Choroid plexus epithelial cell (primary cell): ENCODE results near the gene ATAD3B.
"Not testable (repeated sequence)": the region's sequence is repeated elsewhere in the genome, so short reads cannot be mapped to it uniquely, and the experiment has no call there.

Experiments
- DNase-seq: peaks from one replicate; pipeline ENCODE4 v3.0.0-alpha.2; 2010; ENCODE audit warnings: low read depth
- H3K4me3 ChIP-seq: 2 replicates; pipeline ENCODE4 v1.5.1; 2011; ENCODE audit warnings: low read depth, mild to moderate bottlenecking, control low read depth, low read length, moderate library complexity
- TF ChIP-seq, protein P1 (sequence below): conservative IDR thresholded peaks from 2 replicates; pipeline ENCODE4 v1.5.1; 2011; ENCODE audit warnings: low read depth, mild to moderate bottlenecking, control low read depth, inconsistent platforms, low read length, moderate library complexity

The ATAD3B gene

DNA sequence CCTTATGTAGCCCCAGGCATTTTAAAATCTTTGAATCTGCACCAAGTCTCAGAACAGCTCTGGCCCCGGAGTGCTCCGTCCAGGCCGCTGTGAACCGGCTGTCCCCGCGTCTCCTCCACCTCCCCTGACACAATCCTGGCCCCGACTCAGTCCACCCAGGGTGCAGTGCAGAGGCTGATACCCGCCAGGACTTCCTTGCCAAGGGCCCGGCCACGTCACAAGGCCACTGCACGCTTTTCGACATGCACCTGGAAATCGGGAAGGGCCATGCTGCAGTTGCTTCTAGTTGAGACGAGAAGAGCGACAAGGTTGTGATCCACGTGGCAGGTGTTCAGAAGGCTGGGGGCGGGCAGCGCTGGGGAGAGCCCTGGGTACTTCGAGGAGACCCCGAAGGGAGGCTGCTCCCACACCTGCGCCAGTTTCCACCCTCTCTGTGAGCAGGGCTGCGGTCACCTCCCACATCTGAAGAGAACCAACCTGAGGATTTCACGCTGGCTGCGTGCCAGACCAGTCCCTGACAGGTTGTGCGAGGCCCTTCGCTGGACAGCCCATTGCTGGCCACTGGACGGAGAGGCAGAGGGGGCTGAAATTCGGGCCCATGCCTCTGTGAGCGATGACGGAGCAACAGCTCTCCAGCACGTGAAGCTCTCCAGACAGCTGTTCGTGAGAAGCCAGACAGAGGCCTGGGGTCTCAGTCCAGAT lies 29.3 kb upstream of the ATAD3B start:
- TF ChIP-seq, protein P1, sequence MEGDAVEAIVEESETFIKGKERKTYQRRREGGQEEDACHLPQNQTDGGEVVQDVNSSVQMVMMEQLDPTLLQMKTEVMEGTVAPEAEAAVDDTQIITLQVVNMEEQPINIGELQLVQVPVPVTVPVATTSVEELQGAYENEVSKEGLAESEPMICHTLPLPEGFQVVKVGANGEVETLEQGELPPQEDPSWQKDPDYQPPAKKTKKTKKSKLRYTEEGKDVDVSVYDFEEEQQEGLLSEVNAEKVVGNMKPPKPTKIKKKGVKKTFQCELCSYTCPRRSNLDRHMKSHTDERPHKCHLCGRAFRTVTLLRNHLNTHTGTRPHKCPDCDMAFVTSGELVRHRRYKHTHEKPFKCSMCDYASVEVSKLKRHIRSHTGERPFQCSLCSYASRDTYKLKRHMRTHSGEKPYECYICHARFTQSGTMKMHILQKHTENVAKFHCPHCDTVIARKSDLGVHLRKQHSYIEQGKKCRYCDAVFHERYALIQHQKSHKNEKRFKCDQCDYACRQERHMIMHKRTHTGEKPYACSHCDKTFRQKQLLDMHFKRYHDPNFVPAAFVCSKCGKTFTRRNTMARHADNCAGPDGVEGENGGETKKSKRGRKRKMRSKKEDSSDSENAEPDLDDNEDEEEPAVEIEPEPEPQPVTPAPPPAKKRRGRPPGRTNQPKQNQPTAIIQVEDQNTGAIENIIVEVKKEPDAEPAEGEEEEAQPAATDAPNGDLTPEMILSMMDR, result no peak
- H3K4me3 ChIP-seq, result no peak overlapping the region
- DNase-seq, result no peak

DNA sequence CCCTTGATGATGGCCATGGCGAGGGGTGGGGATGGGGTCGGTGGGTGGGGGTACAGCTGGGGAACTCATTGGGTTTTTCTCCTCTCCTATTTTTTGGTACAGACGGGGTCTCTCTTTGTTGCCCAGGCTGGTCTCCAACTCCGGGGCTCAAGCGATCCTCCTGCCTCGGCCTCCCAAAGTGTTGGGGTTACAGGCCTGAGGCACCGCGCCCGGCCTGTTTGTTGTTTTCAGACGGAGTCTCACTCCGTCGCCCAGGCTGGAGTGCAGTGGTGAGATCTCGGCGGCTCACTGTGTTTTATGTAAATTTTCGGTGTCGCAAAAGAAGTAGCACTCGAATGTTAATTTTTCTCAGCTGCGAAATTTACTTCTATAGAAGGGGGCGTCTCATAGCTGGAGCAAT lies 24.9 kb upstream of the ATAD3B start:
- not testable (repeated sequence) for DNase-seq, H3K4me3 ChIP-seq

GRCh38 chr1:1449099-1449739 lies 22.3 kb upstream of the ATAD3B start, which contains the start of gene ATAD3C:
ATAD3C (plus strand) TSS chr1:1449689; CDS start chr1:1450684, 995 bp downstream.
- H3K4me3 ChIP-seq, result no peak within 1 kb of the TSS
- TF ChIP-seq, protein P1, result no peak
- DNase-seq, result no peak

- DNase-seq, H3K4me3 ChIP-seq: not testable (repeated sequence)
Observed at GRCh38 chr1:1450616-1451015, 20.9 kb upstream of the ATAD3B start.

DNA sequence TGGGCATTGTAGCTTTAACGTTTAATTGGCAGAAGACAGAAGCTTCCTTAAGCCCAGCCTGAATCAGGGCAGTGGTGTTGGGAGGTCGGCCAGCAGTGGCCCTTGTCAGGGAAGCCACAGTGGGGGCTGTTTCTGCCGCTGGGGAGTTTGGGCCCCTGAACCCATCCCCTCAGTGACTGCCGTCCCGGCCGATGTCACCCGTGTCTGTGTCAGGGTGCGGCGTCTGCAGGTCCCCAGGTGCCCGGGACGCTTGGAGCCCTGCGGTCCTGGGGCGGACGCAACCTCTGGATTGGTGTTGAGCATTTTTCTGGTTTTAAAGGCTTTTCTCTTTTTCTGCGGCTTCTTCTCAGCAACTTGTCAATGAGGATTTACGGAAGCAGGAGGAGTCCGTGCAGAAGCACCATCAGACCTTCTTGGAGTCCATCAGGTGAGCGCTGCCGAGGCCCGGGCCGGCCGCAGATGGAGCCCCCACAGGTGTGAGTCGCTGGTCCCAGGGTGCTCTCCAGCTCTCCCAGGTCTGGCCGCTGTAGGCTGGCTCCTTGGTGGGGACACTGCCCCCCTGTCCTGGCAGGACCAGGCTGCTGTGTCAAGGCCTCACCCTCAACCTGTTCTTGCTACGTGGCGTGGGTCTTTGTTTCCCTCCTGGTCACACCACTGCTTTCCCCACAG lies 19.7 kb upstream of the ATAD3B start:
- no peak for DNase-seq
- TF ChIP-seq, protein P1, result no peak
- no peak overlapping the region for H3K4me3 ChIP-seq

- DNase-seq, result not testable (repeated sequence)
Observed at GRCh38 chr1:1452365-1452739, 19.2 kb upstream of the ATAD3B start.

GRCh38 chr1:1452882-1453281 lies 18.7 kb upstream of the ATAD3B start:
- no peak for DNase-seq
- TF ChIP-seq, protein P1, result no peak
- no peak overlapping the region for H3K4me3 ChIP-seq

More at GRCh38 chr1:1452365-1452739, 19.2 kb upstream of the ATAD3B start:
- H3K4me3 ChIP-seq, result not testable (repeated sequence)

- H3K4me3 ChIP-seq, result not testable (repeated sequence)
Observed at GRCh38 chr1:1454286-1455056, 17.1 kb upstream of the ATAD3B start.

More at GRCh38 chr1:1454286-1455056, 17.1 kb upstream of the ATAD3B start:
- not testable (repeated sequence) for DNase-seq
